Renal pelvis (tissue), 4 donors: ENCODE data around the gene NTM. TPM values are rescaled to one million over a fixed set of nuclear protein-coding genes. Genes with fewer than 3 reads are reported as not detected.

Experiments used
- DNase-seq: peaks from one replicate; pipeline ENCODE4 v3.0.0-alpha.2; 2013
- polyA plus RNA-seq, 3 donors: library from polyadenylated mRNA; unstranded; fragments of 120-200 nt; gene quantifications; one replicate each; pipeline ENCODE4 v1.2.1, GENCODE V29; 2013; ENCODE audit not compliant: insufficient read length in 3 of 3

NTM gene
- polyA plus RNA-seq, 3 donors = 37.2 to 44.8 (median 37.5) TPM

DNA sequence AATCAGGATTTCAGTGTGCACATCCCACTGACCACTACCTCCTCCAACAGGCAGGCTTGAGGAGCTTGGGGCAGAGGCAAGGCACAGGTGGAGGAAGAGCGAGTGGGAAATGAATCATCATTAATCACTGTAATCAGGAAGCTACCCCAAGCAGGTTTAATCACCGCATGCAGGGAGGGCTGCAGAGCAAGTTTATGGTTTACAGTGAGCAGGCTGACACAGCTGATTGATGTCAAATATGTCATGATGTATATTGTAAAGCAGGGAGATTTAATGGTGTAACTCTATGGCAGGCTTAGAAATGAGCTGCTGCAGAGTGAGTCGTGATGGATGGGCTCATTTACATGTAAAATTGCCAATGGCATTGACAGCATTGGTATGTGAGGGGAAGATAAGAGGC, 441.0 kb downstream of the NTM start:
- DNase-seq = no peak

DNA sequence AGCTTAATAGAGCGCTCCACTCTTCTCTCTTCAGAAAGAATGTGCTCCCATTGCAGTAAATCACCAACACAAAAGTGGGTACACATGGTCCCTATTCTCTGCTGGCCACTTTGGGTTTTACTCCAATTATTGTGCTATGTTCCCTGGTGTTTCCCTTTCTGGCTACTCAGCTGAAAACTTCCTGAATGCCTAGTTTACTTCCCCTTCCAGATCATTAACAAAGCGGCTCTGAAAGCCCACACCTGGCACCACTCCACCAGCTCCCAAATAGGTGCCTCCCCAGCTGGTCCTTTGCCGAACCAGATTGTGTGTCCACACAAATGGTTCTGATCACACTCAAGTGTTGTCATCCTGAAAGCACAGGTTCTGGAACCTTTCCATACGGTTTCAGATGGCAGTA, 443.7 kb downstream of the NTM start:
- no peak for DNase-seq

DNA sequence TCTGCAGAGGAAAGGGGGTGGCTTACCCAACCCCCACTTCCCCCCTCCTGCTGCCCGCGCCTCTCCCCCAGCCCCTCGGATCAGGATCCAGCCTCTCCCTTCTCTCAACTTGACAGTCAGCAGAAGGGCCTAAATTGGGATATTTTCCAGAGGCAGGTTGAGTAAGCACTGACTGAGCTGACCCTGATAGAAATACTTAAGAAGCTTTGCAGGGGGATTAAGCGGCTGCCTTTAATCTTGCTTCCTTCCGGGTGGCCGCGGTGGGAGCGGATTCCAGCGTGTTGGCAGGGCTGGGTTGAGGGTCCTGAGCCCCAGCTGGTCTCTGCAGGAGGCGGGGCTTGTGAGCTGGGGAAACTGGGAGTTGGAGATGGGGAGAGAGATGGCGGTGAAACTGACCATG, 445.2 kb downstream of the NTM start:
- no peak for DNase-seq

DNA sequence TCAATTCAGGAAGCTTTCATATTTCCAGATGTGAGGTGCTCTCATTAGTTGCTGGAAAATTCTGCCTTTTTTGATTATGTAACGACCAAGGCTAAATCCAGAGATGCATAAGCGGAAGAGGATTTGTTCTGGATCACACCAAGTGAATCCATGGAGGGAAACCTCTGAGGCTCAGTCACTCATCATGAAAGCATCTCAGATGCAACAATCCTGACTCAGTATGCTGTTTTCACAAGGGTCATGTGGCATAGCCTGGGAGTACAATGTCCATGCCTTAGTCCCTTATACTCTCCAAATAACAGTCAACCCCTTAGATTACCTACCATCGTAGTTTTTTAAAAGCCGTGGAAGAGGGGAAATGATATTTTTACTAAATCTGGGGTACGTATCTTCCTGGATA, 445.6 kb downstream of the NTM start:
- no peak for DNase-seq

DNA sequence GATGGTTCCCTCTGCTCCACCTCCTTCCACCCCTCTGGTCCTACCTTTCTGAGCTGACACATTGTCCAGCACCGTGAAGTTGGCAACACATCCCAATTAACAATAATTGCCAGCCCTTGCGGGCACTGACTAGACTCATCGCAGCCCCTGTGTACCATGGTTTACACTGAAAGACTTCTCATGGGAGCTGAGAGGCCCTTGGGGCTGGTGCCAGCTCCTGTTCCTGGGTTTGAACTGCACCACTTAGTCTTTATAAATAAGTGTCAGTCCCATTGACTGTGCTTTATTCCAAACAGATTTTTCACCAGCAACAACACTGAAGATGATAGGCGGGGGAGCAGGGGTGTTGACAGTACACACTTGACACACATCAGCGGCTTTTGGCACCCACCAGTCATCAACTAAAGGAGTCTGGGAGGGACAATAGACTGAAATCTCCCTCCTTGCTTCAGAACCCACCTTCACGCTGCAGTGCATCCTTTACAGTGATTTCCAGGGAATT, 447.3 kb downstream of the NTM start:
- no peak for DNase-seq

DNA sequence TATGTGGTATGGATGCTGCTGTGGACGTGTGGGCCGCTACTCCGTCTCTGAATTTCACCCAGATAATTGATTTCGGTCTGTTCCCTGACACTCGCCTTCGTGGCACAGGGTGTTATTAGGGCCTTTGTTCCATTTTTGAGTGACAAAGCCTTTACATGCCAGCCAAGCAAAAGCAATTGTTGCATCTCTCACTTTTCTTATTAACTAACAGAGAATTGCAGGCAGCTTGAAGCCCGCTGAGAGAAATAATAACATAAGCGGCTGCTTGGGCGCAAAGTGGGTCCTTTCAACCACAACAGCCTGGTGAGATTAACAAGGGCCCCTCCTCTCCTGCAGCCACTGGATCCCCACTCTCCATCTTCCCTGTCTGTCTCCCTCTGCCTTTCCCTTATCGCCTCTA, 449.4 kb downstream of the NTM start:
- no peak for DNase-seq

DNA sequence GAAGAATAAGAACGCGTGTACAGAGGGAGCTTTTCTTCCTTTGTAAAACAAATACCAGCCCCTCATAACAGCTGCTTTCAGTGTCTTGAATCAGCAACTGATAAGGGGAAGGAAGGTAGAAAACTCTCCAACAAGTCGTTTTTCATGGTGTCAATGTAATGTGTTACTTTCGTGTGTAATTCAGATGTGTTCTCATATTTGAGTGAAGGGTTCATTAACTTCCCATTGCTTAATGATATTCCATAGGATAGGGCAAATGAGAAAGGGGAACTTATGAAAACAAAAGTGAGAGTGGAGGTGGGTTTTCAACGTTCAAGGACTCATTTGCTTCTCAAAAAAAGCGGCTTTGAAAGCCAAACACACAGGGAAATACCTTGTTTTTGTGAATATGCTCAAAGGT, 452.1 kb downstream of the NTM start:
- no peak for DNase-seq

DNA sequence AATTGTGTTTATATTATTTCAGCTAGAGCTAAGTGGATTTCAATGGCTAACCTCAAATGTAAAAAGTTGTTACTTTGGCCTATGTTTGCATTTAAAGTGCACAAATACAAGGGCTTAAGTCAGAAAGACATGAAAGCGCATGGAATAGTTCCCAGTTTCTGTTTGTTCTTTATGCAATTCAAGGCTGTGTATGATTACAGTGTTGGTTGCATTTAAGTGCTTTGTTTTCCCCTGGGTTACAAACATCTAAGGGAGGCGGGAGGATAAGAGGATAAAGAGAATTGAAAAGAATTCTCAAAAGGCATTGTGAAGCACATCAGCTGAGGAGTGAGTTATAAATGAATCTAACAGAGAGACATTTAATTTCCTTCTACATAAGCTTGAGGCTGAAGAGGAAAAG, 453.4 kb downstream of the NTM start:
- DNase-seq = no peak

DNA sequence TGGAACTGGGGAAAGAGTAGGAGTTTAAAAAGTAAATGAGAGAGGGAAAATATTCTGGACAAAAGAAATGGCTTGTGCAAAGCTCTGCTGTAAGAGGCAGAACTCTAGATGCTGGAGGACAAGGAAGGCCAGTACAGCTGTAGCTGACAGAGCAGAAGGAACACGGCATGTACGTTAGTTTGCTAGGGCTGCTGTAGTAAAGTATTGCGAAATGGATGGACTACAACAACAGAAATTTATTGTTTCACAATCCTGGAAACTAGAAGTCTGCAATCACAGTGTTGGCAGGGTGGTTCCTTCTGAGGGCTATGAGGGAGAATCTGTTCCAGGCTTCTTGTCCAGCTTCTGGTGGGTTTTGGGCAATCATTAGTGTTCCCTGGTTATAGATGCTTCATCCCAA, 454.4 kb downstream of the NTM start:
- no peak for DNase-seq

DNA sequence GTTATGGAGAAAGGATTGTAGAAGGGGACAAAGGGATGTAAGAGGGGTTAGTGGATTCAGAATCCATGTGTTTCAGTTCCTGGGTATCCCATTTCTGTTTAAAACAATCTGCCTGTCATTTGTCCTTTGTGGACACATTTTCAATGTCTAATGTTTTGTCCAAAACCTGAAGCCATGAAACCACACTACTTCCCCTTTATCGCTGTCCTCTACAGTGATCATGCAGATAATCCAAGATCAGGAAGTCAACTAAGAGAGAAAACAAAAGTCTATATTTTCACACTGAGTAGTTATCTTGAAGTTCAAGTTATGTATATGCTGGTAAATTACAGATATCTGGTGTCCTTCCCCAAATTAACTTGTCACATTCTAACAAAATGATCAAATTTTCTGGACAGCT, 457.0 kb downstream of the NTM start:
- DNase-seq = no peak

DNA sequence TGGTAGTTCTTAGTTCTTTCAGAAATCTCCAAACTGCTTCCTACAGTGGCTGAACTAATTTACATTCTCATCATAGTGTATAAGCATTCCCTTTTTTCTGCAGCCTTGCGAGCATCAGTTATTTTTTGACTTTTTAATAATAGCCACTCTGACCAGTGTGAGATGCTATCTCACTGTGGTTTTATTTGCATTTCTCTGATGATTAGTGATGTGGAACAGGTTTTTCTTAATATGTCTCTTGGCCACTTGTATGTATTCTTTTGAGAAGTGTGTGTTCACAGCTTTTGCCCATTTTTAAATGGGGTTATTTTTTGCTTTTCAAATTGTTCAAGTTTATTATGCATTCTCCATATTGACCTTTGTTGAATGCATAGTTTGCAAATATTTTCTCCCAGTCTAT, 459.3 kb downstream of the NTM start:
- no peak for DNase-seq

DNA sequence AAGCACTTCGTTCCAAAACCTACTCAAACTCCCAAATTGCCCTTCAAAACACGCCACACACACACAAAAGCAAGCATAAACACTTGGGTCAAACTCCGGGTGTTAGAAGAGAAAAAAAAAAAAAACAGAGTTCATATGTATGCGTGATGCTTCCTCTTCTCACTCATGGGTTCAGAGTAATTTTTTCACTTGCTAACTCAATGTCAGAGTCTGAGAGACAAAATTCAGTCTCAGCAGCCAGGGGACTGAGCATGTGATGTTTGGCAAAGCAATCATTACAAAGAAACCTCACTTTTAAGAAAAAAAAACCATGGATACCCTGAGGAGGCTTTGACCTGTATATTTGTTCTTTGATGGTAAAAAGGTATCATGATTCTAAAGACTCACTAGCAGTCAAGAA, 461.7 kb downstream of the NTM start:
- no peak for DNase-seq

DNA sequence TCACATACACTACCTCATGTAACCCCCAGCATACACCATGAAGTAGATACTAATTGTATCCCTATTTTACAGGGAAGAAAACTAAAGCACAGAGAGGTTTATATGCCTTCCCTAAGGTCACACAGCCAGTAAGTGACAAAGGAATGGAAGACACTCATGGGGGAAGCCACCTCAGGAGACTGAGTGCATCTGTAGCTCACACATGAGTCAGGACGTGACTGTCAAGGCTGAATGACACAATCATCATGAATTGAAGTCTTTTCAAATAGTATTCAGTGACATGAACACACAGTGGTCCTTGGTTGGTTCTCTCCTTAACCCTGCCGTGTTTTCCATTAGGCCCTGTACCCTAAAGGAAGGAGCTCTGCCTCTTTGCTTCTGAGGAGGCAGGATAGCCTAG, 463.0 kb downstream of the NTM start:
- no peak for DNase-seq

DNA sequence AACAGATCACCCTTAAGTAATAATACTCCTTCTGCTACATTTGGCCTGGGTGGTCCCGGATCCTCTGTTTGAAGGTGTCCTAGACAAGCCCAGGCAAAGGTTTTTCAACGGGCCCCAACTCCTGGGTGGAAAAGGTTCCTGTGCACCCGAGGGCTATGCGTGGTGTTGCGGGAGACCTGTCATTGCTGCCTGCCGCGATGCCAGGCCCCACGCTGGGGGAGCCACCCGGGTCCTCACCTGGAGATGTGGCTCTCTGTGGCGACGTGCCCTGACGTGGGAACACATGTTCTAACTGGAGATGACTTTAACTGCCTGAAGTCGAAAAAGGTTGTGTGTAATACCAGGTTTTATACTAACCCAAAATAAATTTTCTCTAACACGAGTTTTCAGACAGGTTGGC, 467.1 kb downstream of the NTM start:
- DNase-seq = no peak

DNA sequence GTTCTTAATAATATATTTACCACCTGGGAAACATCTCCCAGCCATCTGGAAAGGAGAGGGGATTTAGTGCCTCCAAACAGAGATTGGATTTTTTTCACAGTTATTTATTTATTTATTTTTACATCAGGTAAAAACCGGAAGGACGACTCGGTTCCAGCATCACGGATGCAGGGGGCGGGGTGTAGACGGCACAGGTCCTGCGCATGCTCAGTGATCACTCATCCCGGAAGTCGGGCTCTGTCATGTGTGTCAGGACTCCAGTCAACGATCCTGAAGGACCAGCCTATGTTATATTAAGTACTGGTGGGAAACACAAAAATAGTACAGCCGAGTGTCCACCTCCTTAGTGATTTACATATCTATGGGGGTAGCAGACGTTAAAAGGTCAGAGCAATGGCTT, 467.6 kb downstream of the NTM start:
- DNase-seq = no peak

DNA sequence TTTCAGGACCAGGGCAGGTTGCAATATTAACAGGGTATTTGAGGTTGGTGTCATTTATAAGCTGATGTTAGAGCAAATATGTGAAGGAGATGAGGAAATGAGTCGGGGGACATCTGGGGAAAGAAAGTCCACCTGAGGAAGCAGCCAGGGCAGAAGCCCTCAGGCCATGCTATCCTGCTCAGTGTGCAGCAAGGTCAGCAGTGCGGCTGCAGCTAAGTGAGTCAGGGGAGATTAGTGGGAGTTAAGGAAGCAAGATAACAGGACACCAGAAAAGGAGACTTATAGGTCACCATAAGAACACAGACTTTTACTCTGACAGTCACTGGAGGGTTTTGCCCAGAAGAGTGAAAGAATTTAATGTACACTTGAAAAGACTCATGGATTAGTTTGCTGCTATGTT, 468.9 kb downstream of the NTM start:
- DNase-seq = no peak

DNA sequence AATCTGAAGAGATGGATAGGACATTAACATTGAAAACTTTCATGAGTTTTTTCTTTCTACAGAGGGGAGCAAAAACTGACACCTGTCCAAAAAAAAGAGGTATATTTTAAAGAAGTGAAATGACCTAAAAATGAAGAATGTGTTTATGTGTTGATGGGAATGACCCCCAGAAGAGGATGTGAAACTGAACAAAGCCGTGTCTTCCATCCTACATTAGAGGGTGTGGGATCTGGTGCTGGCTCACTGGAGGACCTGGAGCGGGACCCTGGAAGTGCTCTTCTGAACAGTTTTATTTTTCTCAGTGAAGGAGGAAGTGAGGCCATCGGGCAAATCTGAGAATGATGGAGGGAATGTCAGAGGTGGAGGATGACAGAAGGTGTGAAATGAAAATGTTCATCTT, 470.1 kb downstream of the NTM start:
- DNase-seq = no peak

DNA sequence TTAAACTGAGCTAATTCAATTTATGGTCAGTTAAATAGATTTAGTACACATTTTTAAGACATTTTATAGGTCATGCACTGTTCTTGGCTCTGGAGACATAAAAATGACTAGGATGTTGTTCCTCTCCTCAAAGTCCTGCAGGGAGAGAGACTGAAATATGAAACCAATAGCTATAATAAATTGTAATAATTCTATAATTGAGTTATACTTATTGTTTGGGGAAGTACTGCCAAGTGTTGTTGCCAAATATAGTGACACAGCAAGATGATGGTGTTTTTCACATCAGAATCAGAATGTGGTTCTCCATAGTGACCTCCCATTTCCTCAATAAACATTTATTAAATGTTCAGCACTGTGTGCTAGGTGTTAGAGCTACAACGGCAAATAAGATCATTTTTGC, 470.6 kb downstream of the NTM start:
- peak; percentile 39 for DNase-seq

DNA sequence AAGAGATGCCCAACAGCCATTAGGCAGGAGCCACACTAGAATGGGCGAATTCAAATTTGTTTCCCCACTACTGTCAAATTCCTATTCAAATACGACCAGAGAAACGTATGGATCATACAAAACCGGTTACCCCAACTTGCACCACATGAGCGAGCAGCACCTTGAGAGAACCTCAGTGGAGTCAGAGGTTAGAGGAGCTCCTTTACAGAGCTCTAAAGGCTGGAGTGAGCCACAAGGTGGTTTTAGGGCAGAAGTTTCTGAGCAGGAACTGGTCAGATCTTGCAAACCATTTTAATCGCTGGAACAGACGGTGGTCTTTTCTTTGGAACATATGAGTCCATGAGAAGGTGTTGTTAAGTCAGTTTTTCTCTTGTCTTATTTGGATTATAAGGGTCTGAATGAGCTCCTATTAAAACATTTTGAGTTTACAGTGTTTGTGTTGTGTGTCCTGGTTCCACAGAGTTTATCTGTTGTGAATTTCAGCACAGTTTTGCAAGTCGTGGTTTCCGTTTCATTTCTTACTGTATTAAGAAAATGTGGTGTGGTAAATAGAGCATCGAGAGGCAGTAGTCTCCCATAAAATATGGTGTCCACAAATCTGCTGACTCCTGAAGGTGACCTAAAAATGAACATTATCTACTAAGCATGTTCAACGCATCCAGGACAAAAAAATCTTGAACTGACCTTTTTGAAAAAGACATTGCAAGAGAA, 471.7 kb downstream of the NTM start:
- DNase-seq = no peak

DNA sequence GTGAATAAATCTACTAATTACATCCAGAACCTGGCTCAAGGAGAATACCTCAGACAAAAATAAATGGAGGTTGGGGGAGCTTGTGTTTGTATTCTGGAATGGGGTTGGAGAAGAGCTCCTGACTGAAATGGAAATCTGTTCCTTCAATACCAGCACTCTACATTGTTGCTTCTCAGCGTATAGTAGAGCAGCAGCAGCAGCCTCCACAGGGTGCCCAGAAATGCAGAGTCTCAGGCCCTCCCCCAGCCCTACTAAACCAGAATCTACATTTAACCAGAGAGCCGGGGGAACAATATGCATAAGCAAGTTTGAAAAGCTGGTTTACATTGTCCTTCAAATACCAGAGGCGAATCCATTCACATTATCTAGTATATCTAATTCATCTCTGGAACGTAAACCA, 474.8 kb downstream of the NTM start:
- no peak for DNase-seq

DNA sequence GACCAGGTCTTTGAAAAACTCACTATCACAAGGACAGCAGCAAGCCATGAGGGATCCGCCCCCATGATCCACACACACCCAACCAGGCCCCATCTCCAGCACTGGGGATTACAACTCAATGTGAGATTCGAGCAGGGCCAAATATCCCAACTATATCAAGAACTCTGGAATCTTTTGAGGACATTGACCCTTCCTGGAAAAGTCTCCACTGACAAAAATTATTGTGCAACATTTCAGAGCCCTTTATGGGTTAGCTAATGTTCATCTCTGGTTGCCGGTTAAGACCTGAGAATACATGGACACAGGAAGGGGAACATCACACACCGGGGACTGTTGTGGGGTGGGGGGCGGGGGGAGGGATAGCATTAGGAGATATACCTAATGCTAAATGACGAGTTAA, 479.1 kb downstream of the NTM start:
- DNase-seq = no peak

DNA sequence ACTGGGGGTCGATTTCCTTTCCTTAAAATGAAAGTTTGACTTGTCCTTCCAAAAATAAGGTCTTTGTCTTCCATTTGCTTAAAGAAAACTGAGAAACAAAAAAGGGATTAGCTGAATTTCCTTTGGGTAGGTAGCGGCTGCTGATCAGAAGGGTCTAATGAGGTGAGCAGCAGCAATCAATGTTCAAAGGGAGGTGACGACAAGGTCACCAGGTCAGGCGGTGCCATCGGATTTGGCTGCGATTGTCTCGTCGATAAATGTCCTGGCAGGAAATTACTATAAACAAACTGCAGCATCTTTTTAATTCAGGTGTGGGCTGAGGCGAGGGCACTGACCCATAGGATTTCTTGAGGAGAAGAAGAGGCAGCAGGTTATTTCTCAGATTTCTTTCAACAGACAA, 480.1 kb downstream of the NTM start:
- no peak for DNase-seq

DNA sequence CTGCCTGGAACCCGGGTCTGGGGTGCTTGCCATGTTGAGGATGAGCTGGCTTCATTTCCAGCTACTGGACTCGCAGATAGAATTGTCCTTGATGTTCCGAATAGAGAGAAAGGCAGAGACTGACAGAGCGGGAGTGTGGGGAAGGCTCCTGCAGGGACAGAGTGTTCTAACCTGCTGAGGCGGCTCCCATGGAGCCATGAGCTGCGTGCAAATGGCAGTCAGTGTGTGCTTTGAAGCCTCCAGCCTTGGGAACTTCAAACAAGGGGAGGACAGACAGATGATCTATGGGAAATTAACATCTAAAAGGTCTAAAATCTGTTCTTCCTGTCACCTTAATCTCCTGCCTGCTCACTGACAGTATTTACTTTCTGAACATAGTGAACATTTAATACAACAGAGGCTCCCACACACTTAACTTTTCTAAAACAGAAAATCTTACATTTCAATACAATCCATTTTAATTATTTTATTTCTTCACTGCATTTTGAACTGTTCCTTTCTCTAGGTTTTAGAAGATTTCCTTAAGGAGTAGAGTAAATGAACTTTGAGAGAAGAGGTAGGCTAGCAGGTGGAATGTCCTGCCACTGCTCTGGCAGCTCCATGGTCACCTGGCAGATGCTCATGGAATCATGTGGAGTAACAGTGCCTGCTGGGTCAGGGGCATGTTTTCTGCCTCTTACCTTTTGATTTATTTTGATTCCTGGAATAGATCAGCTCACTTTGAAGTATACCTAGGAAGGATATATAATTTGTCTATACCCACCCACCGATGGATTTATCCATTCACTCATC, 481.7 kb downstream of the NTM start:
- DNase-seq = peak; percentile 30

DNA sequence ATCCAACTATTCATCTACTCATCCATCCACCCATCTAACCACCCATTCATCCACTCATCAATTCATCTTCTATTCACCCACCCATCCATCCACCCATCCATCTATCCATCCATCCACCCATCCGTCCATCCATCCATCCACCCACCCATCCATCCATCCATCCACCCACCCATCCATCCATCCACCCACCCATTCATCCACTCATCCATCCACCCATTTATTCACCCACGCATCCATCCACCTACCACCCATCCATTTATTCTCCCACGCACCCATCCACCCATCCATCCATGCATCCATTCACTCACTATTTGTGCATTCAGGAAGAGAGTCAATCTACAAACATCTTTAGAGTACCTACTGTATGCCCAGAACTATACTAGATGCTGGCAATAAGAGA, 482.3 kb downstream of the NTM start:
- DNase-seq = no peak
